ENCODE data around the gene ELF4.
"Not testable (repeated sequence)": the region's sequence is repeated elsewhere in the genome, so short reads cannot be mapped to it uniquely, and the experiment has no call there.

Gene ELF4

DNA sequence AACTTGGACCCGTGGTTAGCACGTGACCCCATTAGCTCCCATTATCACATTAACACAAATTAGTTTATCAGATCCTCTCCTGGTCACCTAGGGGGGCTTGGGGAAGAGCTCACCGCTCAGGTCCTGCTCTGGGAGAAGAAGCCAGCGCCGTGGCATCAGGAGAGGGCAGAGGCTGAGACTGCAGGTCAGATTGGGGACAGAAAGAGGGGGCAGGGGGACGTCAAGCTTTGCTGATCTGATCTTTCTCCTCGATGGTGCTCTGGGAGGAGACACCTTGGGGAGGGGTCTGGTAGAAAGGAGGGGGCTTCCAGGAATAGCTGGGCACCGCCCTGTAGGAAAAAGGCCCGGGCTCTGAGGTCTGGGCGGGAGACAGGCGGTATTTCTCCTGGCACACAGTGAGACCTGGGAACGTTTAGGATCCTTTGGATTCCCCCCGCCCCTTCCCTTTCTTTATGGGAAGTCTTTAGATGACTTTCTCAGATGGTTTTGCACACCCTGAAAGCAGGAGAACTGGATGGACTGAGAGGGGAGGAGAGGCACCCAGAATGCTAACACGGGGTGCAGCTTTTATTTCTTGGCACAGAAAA, 9.1 kb upstream of the ELF4 start:
- Histone ChIP-seq H3K4ac (ENCODE audit: low read depth, low read length) (no peak overlapping the region), H2BK12ac (ENCODE audit: low read length) (peak overlapping the region; percentile 5), H3K27ac (ENCODE audit: low read depth, low read length) (peak overlapping the region; percentile 48), H2BK5ac (ENCODE audit: low read depth, low read length, poor library complexity) (no peak overlapping the region), H3K79me1 (ENCODE audit: low read length) (peaks cover 21% of the 10 kb centered on the region), H3K79me2 (ENCODE audit: control insufficient read depth, insufficient read depth, low read length, poor library complexity) (peaks cover 2% of the 10 kb centered on the region), H3K4me1 (ENCODE audit: control insufficient read depth in 1 of 2, insufficient read depth in 2 of 2, low read length in 2 of 2) (peaks cover 26 to 36% of the 10 kb centered on the region in 2 experiments), H3K9me3 (ENCODE audit: insufficient read depth, low read depth, low read length) (no peaks in the 10 kb centered on the region), H3K27me3 (ENCODE audit: insufficient read depth, low read length) (no peaks in the 10 kb centered on the region), H2BK120ac (ENCODE audit: insufficient read depth, low read length, poor library complexity) (peak overlapping the region; percentile 75), H4K8ac (ENCODE audit: low read depth, low read length) (no peak overlapping the region), H3K23ac (ENCODE audit: low read length) (no peak overlapping the region), H2AFZ (ENCODE audit: insufficient read depth, low read length, poor library complexity) (no peak overlapping the region), H3K9ac (ENCODE audit: low read length) (no peak overlapping the region), H2AK5ac (ENCODE audit: low read length) (no peak overlapping the region), H3K18ac (ENCODE audit: low read length) (no peak overlapping the region), H3K14ac (ENCODE audit: low read length) (no peak overlapping the region), H3K4me2 (ENCODE audit: low read length) (no peak overlapping the region), H4K91ac (ENCODE audit: low read depth, low read length) (peak overlapping the region; percentile 38), H3K36me3 (ENCODE audit: control insufficient read depth in 1 of 2, insufficient read depth in 2 of 2, low read length in 2 of 2) (no peaks in the 10 kb centered on the region), H3K4me3 (ENCODE audit: low read depth, low read length) (no peak overlapping the region), H4K12ac (ENCODE audit: low read depth, low read length) (no peak overlapping the region)
- WGBS (ENCODE audit: extremely low coverage, insufficient coverage, insufficient read length), result no CpG with 5 or more reads among the region's 14 CpGs
- no peak for DNase-seq

DNA sequence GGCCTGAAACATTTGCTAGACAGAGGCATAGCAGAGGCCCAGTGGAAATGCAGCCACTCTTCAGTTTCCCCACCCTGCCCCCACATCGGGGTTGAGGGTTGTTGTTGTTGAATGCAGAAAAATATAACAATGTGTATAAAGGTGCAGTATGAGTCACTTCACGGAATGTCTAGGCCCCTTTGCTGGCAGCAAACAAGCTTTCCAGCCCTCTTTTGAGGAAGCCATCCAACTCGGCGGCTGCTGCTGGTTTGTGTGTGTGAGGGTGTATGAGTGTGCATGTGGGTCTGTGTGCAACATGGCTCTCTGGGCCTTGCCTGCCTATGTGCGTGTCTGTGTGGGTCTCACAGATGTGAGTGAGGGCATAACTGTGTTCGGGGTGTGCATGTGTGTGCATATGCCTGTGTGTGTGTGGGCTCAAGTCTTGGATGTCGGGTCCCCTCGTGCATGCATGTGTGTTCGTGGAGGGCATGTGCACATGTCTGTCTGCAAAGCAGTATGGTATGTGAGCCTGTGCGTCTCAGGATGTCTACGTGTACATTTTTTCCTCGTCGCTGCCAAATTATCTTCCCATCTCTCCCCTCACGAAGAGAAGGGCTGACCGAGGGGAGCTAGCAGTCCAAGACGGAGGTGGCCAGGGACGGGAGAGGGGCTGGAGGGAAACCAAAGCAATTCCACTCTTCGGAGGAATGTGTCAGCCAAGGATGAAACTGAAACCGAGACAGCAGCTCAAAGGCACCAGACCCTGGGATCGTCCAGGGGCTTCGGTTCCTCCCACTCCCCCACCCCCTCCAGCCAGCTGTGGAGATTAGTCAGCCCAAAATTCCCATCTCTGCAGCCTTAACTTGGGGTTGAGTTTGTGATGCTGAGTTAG, 8.4 kb upstream of the ELF4 start:
- no peak overlapping the region for H2BK120ac ChIP-seq (ENCODE audit: insufficient read depth, low read length, poor library complexity)
- peaks cover 26 to 34% of the 10 kb centered on the region in 2 experiments for H3K4me1 ChIP-seq (ENCODE audit: control insufficient read depth in 1 of 2, insufficient read depth in 2 of 2, low read length in 2 of 2)
- no peaks in the 10 kb centered on the region for H3K9me3 ChIP-seq (ENCODE audit: insufficient read depth, low read depth, low read length)
- H3K79me1 ChIP-seq (ENCODE audit: low read length), result peaks cover 19% of the 10 kb centered on the region
- no peak overlapping the region for H3K4me3 ChIP-seq (ENCODE audit: low read depth, low read length)
- H2AFZ ChIP-seq (ENCODE audit: insufficient read depth, low read length, poor library complexity), result no peak overlapping the region
- peak overlapping the region; percentile 66 for H3K14ac ChIP-seq (ENCODE audit: low read length)
- H3K9ac ChIP-seq (ENCODE audit: low read length), result no peak overlapping the region
- peak overlapping the region; percentile 36 for H4K12ac ChIP-seq (ENCODE audit: low read depth, low read length)
- no CpG with 5 or more reads among the region's 21 CpGs for WGBS (ENCODE audit: extremely low coverage, insufficient coverage, insufficient read length)
- H3K27ac ChIP-seq (ENCODE audit: low read depth, low read length), result peak overlapping the region; percentile 57
- no peaks in the 10 kb centered on the region for H3K27me3 ChIP-seq (ENCODE audit: insufficient read depth, low read length)
- H4K8ac ChIP-seq (ENCODE audit: low read depth, low read length), result peak overlapping the region; percentile 7
- peaks cover 2% of the 10 kb centered on the region for H3K79me2 ChIP-seq (ENCODE audit: control insufficient read depth, insufficient read depth, low read length, poor library complexity)
- peak; percentile 76 to 81 for DNase-seq
- H3K36me3 ChIP-seq (ENCODE audit: control insufficient read depth in 1 of 2, insufficient read depth in 2 of 2, low read length in 2 of 2), result no peaks in the 10 kb centered on the region
- peak overlapping the region; percentile 66 for H2BK12ac ChIP-seq (ENCODE audit: low read length)
- H3K18ac ChIP-seq (ENCODE audit: low read length), result peak overlapping the region; percentile 56
- peak overlapping the region; percentile 4 for H3K4me2 ChIP-seq (ENCODE audit: low read length)
- H4K91ac ChIP-seq (ENCODE audit: low read depth, low read length), result peak overlapping the region; percentile 62
- H3K4ac ChIP-seq (ENCODE audit: low read depth, low read length), result no peak overlapping the region
- H2BK5ac ChIP-seq (ENCODE audit: low read depth, low read length, poor library complexity), result peak overlapping the region; percentile 68
- H2AK5ac ChIP-seq (ENCODE audit: low read length), result no peak overlapping the region
- no peak overlapping the region for H3K23ac ChIP-seq (ENCODE audit: low read length)

DNA sequence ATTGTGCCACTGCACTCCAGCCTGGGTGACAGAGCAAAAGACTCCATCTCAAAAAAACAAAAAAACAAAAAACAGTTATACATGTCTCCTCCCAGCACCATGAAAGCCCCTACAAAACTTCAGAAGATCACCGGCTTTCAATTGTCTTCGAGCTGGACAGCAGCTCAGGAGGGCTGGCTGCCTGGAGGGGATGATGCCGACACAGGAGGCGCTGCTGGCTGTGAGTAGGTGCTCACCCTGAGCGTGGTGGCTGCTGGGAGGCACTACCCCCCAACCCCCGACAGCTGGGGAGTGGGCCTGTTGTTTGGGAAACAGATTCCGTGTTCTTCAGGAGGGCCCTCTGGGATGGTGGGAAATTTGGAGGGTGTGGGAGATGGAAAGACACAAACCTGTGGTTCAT, 6.9 kb upstream of the ELF4 start:
- no peak overlapping the region for H3K18ac ChIP-seq (ENCODE audit: low read length)
- H3K27ac ChIP-seq (ENCODE audit: low read depth, low read length), result no peak overlapping the region
- H3K4ac ChIP-seq (ENCODE audit: low read depth, low read length), result no peak overlapping the region
- no peak overlapping the region for H2AK5ac ChIP-seq (ENCODE audit: low read length)
- no peaks in the 10 kb centered on the region for H3K9me3 ChIP-seq (ENCODE audit: insufficient read depth, low read depth, low read length)
- no peak for DNase-seq
- H3K4me2 ChIP-seq (ENCODE audit: low read length), result no peak overlapping the region
- H2BK12ac ChIP-seq (ENCODE audit: low read length), result no peak overlapping the region
- no peaks in the 10 kb centered on the region for H3K27me3 ChIP-seq (ENCODE audit: insufficient read depth, low read length)
- WGBS (ENCODE audit: extremely low coverage, insufficient coverage, insufficient read length), result no CpG with 5 or more reads among the region's 7 CpGs
- no peak overlapping the region for H2AFZ ChIP-seq (ENCODE audit: insufficient read depth, low read length, poor library complexity)
- no peaks in the 10 kb centered on the region for H3K36me3 ChIP-seq (ENCODE audit: control insufficient read depth in 1 of 2, insufficient read depth in 2 of 2, low read length in 2 of 2)
- no peak overlapping the region for H2BK120ac ChIP-seq (ENCODE audit: insufficient read depth, low read length, poor library complexity)
- H3K9ac ChIP-seq (ENCODE audit: low read length), result no peak overlapping the region
- no peak overlapping the region for H4K8ac ChIP-seq (ENCODE audit: low read depth, low read length)
- peaks cover 23 to 32% of the 10 kb centered on the region in 2 experiments for H3K4me1 ChIP-seq (ENCODE audit: control insufficient read depth in 1 of 2, insufficient read depth in 2 of 2, low read length in 2 of 2)
- H3K23ac ChIP-seq (ENCODE audit: low read length), result no peak overlapping the region
- H3K14ac ChIP-seq (ENCODE audit: low read length), result no peak overlapping the region
- H2BK5ac ChIP-seq (ENCODE audit: low read depth, low read length, poor library complexity), result no peak overlapping the region
- peak overlapping the region; percentile 21 for H4K91ac ChIP-seq (ENCODE audit: low read depth, low read length)
- H3K79me2 ChIP-seq (ENCODE audit: control insufficient read depth, insufficient read depth, low read length, poor library complexity), result peaks cover 2% of the 10 kb centered on the region
- H3K4me3 ChIP-seq (ENCODE audit: low read depth, low read length), result no peak overlapping the region
- no peak overlapping the region for H4K12ac ChIP-seq (ENCODE audit: low read depth, low read length)
- H3K79me1 ChIP-seq (ENCODE audit: low read length), result peaks cover 19% of the 10 kb centered on the region

DNA sequence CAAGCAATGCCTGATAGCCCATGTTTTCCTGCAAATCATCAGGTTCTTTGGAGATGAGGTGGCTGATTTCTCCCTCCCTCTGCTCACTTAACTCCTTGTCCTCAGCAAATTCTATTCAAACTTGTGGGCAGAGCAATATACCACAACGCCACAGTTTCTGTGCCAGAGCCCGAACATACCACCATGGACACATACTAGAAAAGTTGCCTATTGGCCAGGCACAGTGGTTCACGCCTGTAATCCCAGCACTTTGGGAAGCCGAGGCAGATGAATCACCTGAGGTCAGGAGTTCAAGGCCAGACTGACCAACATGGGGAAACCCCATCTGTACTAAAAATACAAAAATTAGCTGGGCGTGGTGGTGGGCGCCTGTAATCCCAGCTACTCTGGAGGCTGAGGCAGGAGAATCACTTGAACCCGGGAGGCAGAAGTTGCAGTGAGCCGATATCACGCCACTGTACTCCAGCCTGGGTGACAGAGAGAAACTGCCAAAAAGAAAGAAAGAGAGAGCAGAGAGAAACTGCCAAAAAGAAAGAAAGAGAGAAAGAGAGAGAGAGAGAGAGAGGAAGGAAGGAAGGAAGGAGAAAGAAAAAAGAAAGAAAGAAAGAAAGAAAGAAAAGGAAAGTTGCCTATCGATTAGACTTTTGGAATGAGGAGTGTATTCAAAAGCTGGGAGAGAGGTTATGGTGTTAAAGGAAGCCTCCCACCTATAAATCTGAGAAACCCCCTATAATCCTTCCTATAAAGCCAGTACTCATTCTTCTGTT, 5.0 kb upstream of the ELF4 start:
- not testable (repeated sequence) for H3K27ac ChIP-seq (ENCODE audit: low read depth, low read length); H2BK12ac ChIP-seq (ENCODE audit: low read length); H2AFZ ChIP-seq (ENCODE audit: insufficient read depth, low read length, poor library complexity); H3K18ac ChIP-seq (ENCODE audit: low read length); H3K27me3 ChIP-seq (ENCODE audit: insufficient read depth, low read length); H3K36me3 ChIP-seq (ENCODE audit: control insufficient read depth in 1 of 2, insufficient read depth in 2 of 2, low read length in 2 of 2); H3K9ac ChIP-seq (ENCODE audit: low read length); H3K9me3 ChIP-seq (ENCODE audit: insufficient read depth, low read depth, low read length); H2BK5ac ChIP-seq (ENCODE audit: low read depth, low read length, poor library complexity); H3K4ac ChIP-seq (ENCODE audit: low read depth, low read length); H3K4me2 ChIP-seq (ENCODE audit: low read length); H4K8ac ChIP-seq (ENCODE audit: low read depth, low read length); H3K14ac ChIP-seq (ENCODE audit: low read length); DNase-seq; H2AK5ac ChIP-seq (ENCODE audit: low read length); H3K23ac ChIP-seq (ENCODE audit: low read length); H4K12ac ChIP-seq (ENCODE audit: low read depth, low read length); H4K91ac ChIP-seq (ENCODE audit: low read depth, low read length); H2BK120ac ChIP-seq (ENCODE audit: insufficient read depth, low read length, poor library complexity); H3K4me3 ChIP-seq (ENCODE audit: low read depth, low read length); H3K79me2 ChIP-seq (ENCODE audit: control insufficient read depth, insufficient read depth, low read length, poor library complexity)
- Histone ChIP-seq H3K79me1 (ENCODE audit: low read length) (peaks cover 14% of the 10 kb centered on the region), H3K4me1 (ENCODE audit: control insufficient read depth in 1 of 2, insufficient read depth in 2 of 2, low read length in 2 of 2) (peaks cover 26 to 27% of the 10 kb centered on the region in 2 experiments)
- WGBS (ENCODE audit: extremely low coverage, insufficient coverage, insufficient read length), result no CpG with 5 or more reads among the region's 10 CpGs
